ENCODE data around the gene PSEN1. TPM values are rescaled to one million over a fixed set of nuclear protein-coding genes. Genes with fewer than 3 reads are reported as not detected.

Gene PSEN1
- total RNA-seq, 1 experiment from 2014 or later, result 26.9 TPM

DNA sequence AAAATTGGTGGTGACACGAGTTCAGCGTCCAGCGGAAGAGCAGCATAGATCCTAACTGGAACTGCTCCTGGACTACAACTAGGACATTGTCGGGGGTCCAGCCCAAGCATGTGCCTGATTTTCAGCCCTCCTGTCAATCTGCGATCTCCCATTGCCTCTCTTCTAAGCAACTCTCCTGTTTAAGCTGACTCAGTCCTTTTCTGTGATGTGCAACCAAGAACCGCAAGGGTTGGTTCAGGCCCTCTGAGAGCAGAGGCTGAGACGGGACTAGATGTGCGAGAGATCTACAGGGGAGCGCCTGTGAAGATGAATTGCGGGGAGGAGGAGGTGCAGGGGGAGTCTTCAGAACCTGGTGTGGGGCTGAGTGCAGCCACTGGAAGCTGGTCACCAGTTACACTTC lies 97.3 kb downstream of the PSEN1 start:
- Histone ChIP-seq H3K9ac (ENCODE audit: low read length) (no peak overlapping the region), H3K36me3 (ENCODE audit: control insufficient read depth in 1 of 2, insufficient read depth in 2 of 2, low read length in 2 of 2) (no peaks in the 10 kb centered on the region), H3K9me2 (ENCODE audit: insufficient read depth) (no peaks in the 10 kb centered on the region), H3K4me2 (ENCODE audit: low read length) (no peak overlapping the region), H4K20me1 (ENCODE audit: insufficient read depth) (no peaks in the 10 kb centered on the region), H3K27me3 (ENCODE audit: insufficient read depth, low read length) (0 out of 2 replicates have a peak, but pooled peaks cover 14% of the 10 kb centered on the region), H2AFZ (ENCODE audit: low read depth, low read length, poor library complexity, severe bottlenecking) (no peak overlapping the region), H3K4me3 (replicated peaks in 1 of 2; ENCODE audit: low read depth in 1 of 2, low read length in 2 of 2) (no peak overlapping the region), H3K27ac (ENCODE audit: low read depth, low read length) (no peak overlapping the region), H3K9me3 (ENCODE audit: control insufficient read depth in 1 of 2, insufficient read depth in 1 of 2, low read depth in 1 of 2, low read length in 2 of 2) (no peaks in the 10 kb centered on the region), H3K79me2 (ENCODE audit: insufficient read depth, low read length) (no peaks in the 10 kb centered on the region), H3K4me1 (ENCODE audit: control insufficient read depth in 1 of 2, insufficient read depth in 2 of 2, low read length in 2 of 2) (peaks cover 2 to 12% of the 10 kb centered on the region in 2 experiments)
- ATAC-seq (no peak), DNase-seq (ENCODE audit: low read depth, low spot score) (no peak)
- ChIA-PET CTCF (no interaction called here), RAD21 (ENCODE audit: low non-redundant PET in 1 of 2, low total read pairs in 2 of 2, uncharacterized antibody in 2 of 2, unreplicated experiment in 2 of 2) (no interaction called here), POLR2A (no interaction called here)
- TF ChIP-seq SIN3A (IDR thresholded peaks at IDR 0.05; ENCODE audit: low read depth), result no peak
- no peak for TF ChIP-seq CEBPB (IDR thresholded peaks at IDR 0.05; ENCODE audit: low read depth)
- TF ChIP-seq JUND (IDR thresholded peaks at IDR 0.05), result no peak
- TF ChIP-seq POLR2A (IDR thresholded peaks at IDR 0.05; ENCODE audit: borderline replicate concordance, extremely low read depth, insufficient read depth, insufficient read length), result no peak
- TF ChIP-seq ZBTB33 (IDR thresholded peaks at IDR 0.05; ENCODE audit: extremely low read depth, insufficient replicate concordance, low read length), result no peak
- no peak for TF ChIP-seq RAD21 (IDR thresholded peaks at IDR 0.05; ENCODE audit: low read depth)
- TF ChIP-seq FOSL1 (IDR thresholded peaks at IDR 0.05; ENCODE audit: low read depth), result no peak
- no peak for TF ChIP-seq CBX3 (IDR thresholded peaks at IDR 0.05; ENCODE audit: low read depth)
- no TSS peak for BruUV-seq (replicated peaks)
- intact Hi-C loops (cut with micrococcal nuclease), result no loop called here

GRCh38 chr14:73234029-73234428 lies 97.7 kb downstream of the PSEN1 start:
- no TSS peak for BruUV-seq (replicated peaks)
- CTCF ChIA-PET, result no interaction called here
- POLR2A ChIA-PET, result no interaction called here
- TF ChIP-seq YY1 (IDR thresholded peaks at IDR 0.05; ENCODE audit: extremely low read depth, insufficient replicate concordance, low read depth, low read length) (no peak), SP1 (IDR thresholded peaks at IDR 0.05; ENCODE audit: low read depth) (no peak), CTCF (IDR thresholded peaks at IDR 0.05 in 2 of 3, conservative IDR thresholded peaks at IDR 0.05 in 1 of 3; ENCODE audit: borderline replicate concordance in 1 of 3, insufficient read depth in 1 of 3, low read depth in 2 of 3, low read length in 2 of 3) (no peak), ZFX (IDR thresholded peaks at IDR 0.05) (no peak), RAD21 (IDR thresholded peaks at IDR 0.05; ENCODE audit: low read depth) (no peak), CBX3 (IDR thresholded peaks at IDR 0.05; ENCODE audit: low read depth) (no peak), TCF7L2 (IDR thresholded peaks at IDR 0.05; ENCODE audit: borderline replicate concordance, extremely low read depth, insufficient read depth, insufficient read length) (no peak), ZNF274 (IDR thresholded peaks at IDR 0.05; ENCODE audit: low read depth, low read length) (no peak), POLR2A (IDR thresholded peaks at IDR 0.05; ENCODE audit: borderline replicate concordance, extremely low read depth, insufficient read depth, insufficient read length) (no peak), JUND (IDR thresholded peaks at IDR 0.05) (no peak)
- TF ChIP-seq, protein P1, sequence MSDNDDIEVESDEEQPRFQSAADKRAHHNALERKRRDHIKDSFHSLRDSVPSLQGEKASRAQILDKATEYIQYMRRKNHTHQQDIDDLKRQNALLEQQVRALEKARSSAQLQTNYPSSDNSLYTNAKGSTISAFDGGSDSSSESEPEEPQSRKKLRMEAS (IDR thresholded peaks at IDR 0.05), result no peak

More at GRCh38 chr14:73234029-73234428, 97.7 kb downstream of the PSEN1 start:
- no peak overlapping the region for H3K4me2 ChIP-seq (ENCODE audit: low read length)
- intact Hi-C loops (cut with micrococcal nuclease), result no loop called here
- H4K20me1 ChIP-seq (ENCODE audit: insufficient read depth), result no peaks in the 10 kb centered on the region
- no peaks in the 10 kb centered on the region for H3K9me3 ChIP-seq (ENCODE audit: control insufficient read depth in 1 of 2, insufficient read depth in 1 of 2, low read depth in 1 of 2, low read length in 2 of 2)
- H3K4me1 ChIP-seq (ENCODE audit: control insufficient read depth in 1 of 2, insufficient read depth in 2 of 2, low read length in 2 of 2), result peaks cover 7 to 17% of the 10 kb centered on the region in 2 experiments
- H3K27me3 ChIP-seq (ENCODE audit: insufficient read depth, low read length), result 0 out of 2 replicates have a peak, but pooled peaks cover 14% of the 10 kb centered on the region
- RAD21 ChIA-PET (ENCODE audit: low non-redundant PET in 1 of 2, low total read pairs in 2 of 2, uncharacterized antibody in 2 of 2, unreplicated experiment in 2 of 2), result no interaction called here
- no peak overlapping the region for H3K27ac ChIP-seq (ENCODE audit: low read depth, low read length)
- H2AFZ ChIP-seq (ENCODE audit: low read depth, low read length, poor library complexity, severe bottlenecking), result no peak overlapping the region
- ATAC-seq (no peak), DNase-seq (ENCODE audit: low read depth, low spot score) (no peak)
- no peak overlapping the region for H3K9ac ChIP-seq (ENCODE audit: low read length)
- H3K4me3 ChIP-seq (replicated peaks in 1 of 2; ENCODE audit: low read depth in 1 of 2, low read length in 2 of 2), result no peak overlapping the region
- H3K36me3 ChIP-seq (ENCODE audit: control insufficient read depth in 1 of 2, insufficient read depth in 2 of 2, low read length in 2 of 2), result no peaks in the 10 kb centered on the region
- no peaks in the 10 kb centered on the region for H3K79me2 ChIP-seq (ENCODE audit: insufficient read depth, low read length)
- H3K9me2 ChIP-seq (ENCODE audit: insufficient read depth), result no peaks in the 10 kb centered on the region

Measured in HCT116 (cell line).